Neural progenitor cell (in vitro differentiated cells): ENCODE results near the gene RNGTT. TPM values are rescaled to one million over a fixed set of nuclear protein-coding genes. Genes with fewer than 3 reads are reported as not detected.

Source experiments
- DNase-seq: peaks from one replicate; pipeline ENCODE4 v3.0.0-alpha.2; 2016; ENCODE audit warnings: low spot score
- H2AFZ ChIP-seq: fragments of 200-600 bp; sonication (generic); replicated peaks from 2 replicates; pipeline ENCODE4 v1.6.1; 2016; ENCODE audit warnings: antibody characterized with exemption
- H3F3A ChIP-seq: fragments of 200-600 bp; sonication (generic); 2 replicates; pipeline ENCODE4 v1.6.1; 2016; ENCODE audit warnings: antibody characterized with exemption, low read depth
- H3K27ac ChIP-seq: fragments of 200-600 bp; sonication (generic); 2 replicates; pipeline ENCODE4 v1.5.1; 2016; ENCODE audit warnings: mild to moderate bottlenecking
- H3K27me3 ChIP-seq: fragments of 200-600 bp; sonication (generic); 2 replicates; pipeline ENCODE4 v1.6.1; 2016; ENCODE audit warnings: mild to moderate bottlenecking, moderate library complexity
- H3K36me3 ChIP-seq: fragments of 200-600 bp; sonication (generic); 2 replicates; pipeline ENCODE4 v1.5.1; 2016
- H3K4me1 ChIP-seq: fragments of 200-600 bp; sonication (generic); 2 replicates; pipeline ENCODE4 v1.6.1; 2016; ENCODE audit warnings: mixed run types
- H3K4me2 ChIP-seq: fragments of 200-600 bp; sonication (generic); 2 replicates; pipeline ENCODE4 v1.6.1; 2016
- H3K4me3 ChIP-seq: fragments of 200-600 bp; sonication (generic); 2 replicates; pipeline ENCODE4 v1.5.1; 2016
- H3K79me2 ChIP-seq: fragments of 200-600 bp; sonication (generic); 2 replicates; pipeline ENCODE4 v1.6.1; 2016; ENCODE audit warnings: low read depth
- H3K9ac ChIP-seq: fragments of 200-600 bp; sonication (generic); 2 replicates; pipeline ENCODE4 v1.6.1; 2016
- H3K9me3 ChIP-seq: fragments of 200-600 bp; sonication (generic); 2 replicates; pipeline ENCODE4 v1.5.1; 2016; ENCODE audit warnings: low read depth
- H4K20me1 ChIP-seq: fragments of 200-600 bp; sonication (generic); 2 replicates; pipeline ENCODE4 v1.6.1; 2016; ENCODE audit warnings: low read depth
- H3K27ac Mint-ChIP-seq: 3 replicates; pipeline ENCODE4 v1.8.0; 2021; ENCODE audit warnings: mixed read lengths
- H3K27me3 Mint-ChIP-seq: 2 replicates; pipeline ENCODE4 v1.8.0; 2022; ENCODE audit warnings: low read depth, mild to moderate bottlenecking, inconsistent platforms, moderate library complexity, mixed read lengths; ENCODE audit not compliant: insufficient read depth
- H3K36me3 Mint-ChIP-seq: 3 replicates; pipeline ENCODE4 v1.8.0; 2021; ENCODE audit warnings: mixed read lengths
- H3K4me1 Mint-ChIP-seq: 3 replicates; pipeline ENCODE4 v1.8.0; 2021; ENCODE audit warnings: mixed read lengths
- H3K4me3 Mint-ChIP-seq: 3 replicates; pipeline ENCODE4 v1.8.0; 2021; ENCODE audit warnings: mild to moderate bottlenecking, moderate library complexity, mixed read lengths
- H3K9me3 Mint-ChIP-seq: 3 replicates; pipeline ENCODE4 v1.8.0; 2020; ENCODE audit warnings: mixed read lengths
- CTCF ChIP-seq: fragments of 200-600 bp; sonication (generic); IDR thresholded peaks from 2 replicates; pipeline ENCODE4 v1.5.1; 2017; ENCODE audit warnings: antibody characterized with exemption, mild to moderate bottlenecking
- EZH2 ChIP-seq: fragments of 200-600 bp; sonication (generic); IDR thresholded peaks from 2 replicates; pipeline ENCODE4 v1.6.1; 2017; ENCODE audit warnings: antibody characterized with exemption, mild to moderate bottlenecking, moderate library complexity
- EZH2phosphoT487 ChIP-seq: fragments of 200-600 bp; sonication (generic); IDR thresholded peaks from 2 replicates; pipeline ENCODE4 v1.6.1; 2017; ENCODE audit warnings: antibody characterized with exemption
- total RNA-seq: library from RNA; depleted of rRNA; stranded (reverse); fragments of >200 nt; gene quantifications from 2 replicates; pipeline ENCODE4 v1.2.3, GENCODE V29; 2015; ENCODE audit warnings: low replicate concordance

RNGTT gene
- total RNA-seq, 1 donor from 2014 or later = 71.7 TPM

GRCh38 chr6:88808381-88808780, 155.0 kb downstream of the RNGTT start:
- Mint-ChIP-seq H3K27me3 (no peaks in the 10 kb centered on the region), H3K36me3 (peaks cover 21% of the 10 kb centered on the region), H3K27ac (no peak overlapping the region), H3K4me1 (peaks cover 4% of the 10 kb centered on the region), H3K4me3 (no peak overlapping the region), H3K9me3 (peaks cover 11% of the 10 kb centered on the region)
- Histone ChIP-seq H3K4me2 (no peak overlapping the region), H3K4me3 (no peak overlapping the region), H3F3A (no peaks in the 10 kb centered on the region), H3K79me2 (no peaks in the 10 kb centered on the region), H2AFZ (no peak overlapping the region), H3K36me3 (peaks cover 9% of the 10 kb centered on the region), H3K9me3 (no peaks in the 10 kb centered on the region), H3K27me3 (no peaks in the 10 kb centered on the region), H3K27ac (no peak overlapping the region), H3K4me1 (no peaks in the 10 kb centered on the region), H3K9ac (no peak overlapping the region), H4K20me1 (no peaks in the 10 kb centered on the region)
- no peak for DNase-seq
- TF ChIP-seq CTCF = no peak
- no peak for TF ChIP-seq EZH2phosphoT487
- no peak for TF ChIP-seq EZH2

GRCh38 chr6:88807622-88808021, 155.8 kb downstream of the RNGTT start:
- H3K9me3 ChIP-seq = no peaks in the 10 kb centered on the region
- no peaks in the 10 kb centered on the region for H3K4me1 Mint-ChIP-seq
- H3K36me3 Mint-ChIP-seq = peaks cover 21% of the 10 kb centered on the region
- no peaks in the 10 kb centered on the region for H3K4me1 ChIP-seq
- H3F3A ChIP-seq = no peaks in the 10 kb centered on the region
- no peak overlapping the region for H3K27ac ChIP-seq
- no peak overlapping the region for H3K4me2 ChIP-seq
- TF ChIP-seq EZH2phosphoT487 = no peak
- TF ChIP-seq EZH2 = no peak
- no peak overlapping the region for H3K4me3 ChIP-seq
- peaks cover 9% of the 10 kb centered on the region for H3K36me3 ChIP-seq
- H3K27ac Mint-ChIP-seq = no peak overlapping the region
- H4K20me1 ChIP-seq = no peaks in the 10 kb centered on the region
- no peaks in the 10 kb centered on the region for H3K27me3 ChIP-seq
- H3K79me2 ChIP-seq = no peaks in the 10 kb centered on the region
- peaks cover 11% of the 10 kb centered on the region for H3K9me3 Mint-ChIP-seq
- no peak overlapping the region for H3K9ac ChIP-seq
- no peak overlapping the region for H3K4me3 Mint-ChIP-seq
- H2AFZ ChIP-seq = no peak overlapping the region
- no peaks in the 10 kb centered on the region for H3K27me3 Mint-ChIP-seq
- no peak for DNase-seq

GRCh38 chr6:88806728-88807127, 156.7 kb downstream of the RNGTT start:
- Histone ChIP-seq H3K4me3 (no peak overlapping the region), H4K20me1 (no peaks in the 10 kb centered on the region), H2AFZ (no peak overlapping the region), H3K27me3 (no peaks in the 10 kb centered on the region), H3K27ac (no peak overlapping the region), H3K4me2 (no peak overlapping the region), H3K4me1 (no peaks in the 10 kb centered on the region), H3K9me3 (no peaks in the 10 kb centered on the region), H3K36me3 (peaks cover 9% of the 10 kb centered on the region), H3K9ac (no peak overlapping the region), H3F3A (no peaks in the 10 kb centered on the region), H3K79me2 (no peaks in the 10 kb centered on the region)
- no peak for DNase-seq
- Mint-ChIP-seq H3K4me1 (no peaks in the 10 kb centered on the region), H3K9me3 (peaks cover 11% of the 10 kb centered on the region), H3K4me3 (no peak overlapping the region), H3K36me3 (peaks cover 20% of the 10 kb centered on the region), H3K27ac (no peak overlapping the region), H3K27me3 (no peaks in the 10 kb centered on the region)
- TF ChIP-seq EZH2 (no peak), CTCF (no peak), EZH2phosphoT487 (no peak)

GRCh38 chr6:88804701-88805100, 158.7 kb downstream of the RNGTT start:
- Mint-ChIP-seq H3K27me3 (no peaks in the 10 kb centered on the region), H3K27ac (no peak overlapping the region)

More at GRCh38 chr6:88804701-88805100, 158.7 kb downstream of the RNGTT start:
- Mint-ChIP-seq H3K4me3 (no peak overlapping the region), H3K9me3 (peaks cover 11% of the 10 kb centered on the region), H3K4me1 (no peaks in the 10 kb centered on the region), H3K36me3 (peaks cover 29% of the 10 kb centered on the region)
- Histone ChIP-seq H3K27ac (no peak overlapping the region), H4K20me1 (no peaks in the 10 kb centered on the region), H3K79me2 (no peaks in the 10 kb centered on the region), H2AFZ (no peak overlapping the region), H3K36me3 (peaks cover 9% of the 10 kb centered on the region), H3K4me2 (no peak overlapping the region), H3K9me3 (no peaks in the 10 kb centered on the region), H3K9ac (no peak overlapping the region), H3K4me3 (no peak overlapping the region), H3K4me1 (no peaks in the 10 kb centered on the region), H3F3A (no peaks in the 10 kb centered on the region), H3K27me3 (no peaks in the 10 kb centered on the region)
- no peak for DNase-seq
- TF ChIP-seq EZH2 = no peak
- TF ChIP-seq EZH2phosphoT487 = no peak
- TF ChIP-seq CTCF = no peak
